ENCODE results near the gene DEAF1.
A peak's percentile ranks its signal among the peaks of the same experiment; 100 is the strongest.

DEAF1 gene

DNA sequence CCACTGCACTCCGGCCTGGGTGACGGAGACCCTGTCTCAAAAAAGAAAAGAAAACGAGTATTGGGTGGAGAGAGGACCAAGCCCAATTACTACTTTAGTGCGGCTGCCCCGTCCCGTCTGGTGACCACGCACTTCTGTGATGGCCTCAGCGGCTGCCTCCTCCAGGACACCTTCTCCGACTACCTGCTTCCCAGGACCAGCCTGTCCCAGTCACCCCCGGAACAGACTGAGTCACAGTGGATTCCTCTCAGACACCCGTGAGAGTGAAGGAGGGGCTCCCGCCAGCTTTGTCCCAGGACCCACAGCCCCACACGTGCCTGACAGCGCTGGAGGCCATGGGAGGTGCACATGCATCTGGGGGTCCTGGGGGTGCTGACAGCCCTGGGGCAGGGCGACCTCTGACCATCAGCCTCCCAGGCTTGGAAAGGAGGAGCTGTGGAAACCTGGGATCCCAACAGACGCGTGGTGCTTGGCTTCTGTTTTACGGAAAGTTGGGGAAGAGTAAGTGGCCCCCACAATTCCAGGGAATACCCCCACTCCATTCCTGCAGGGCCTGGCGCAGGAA, 53.1 kb downstream of the DEAF1 start:
- DNase-seq: no peak

DNA sequence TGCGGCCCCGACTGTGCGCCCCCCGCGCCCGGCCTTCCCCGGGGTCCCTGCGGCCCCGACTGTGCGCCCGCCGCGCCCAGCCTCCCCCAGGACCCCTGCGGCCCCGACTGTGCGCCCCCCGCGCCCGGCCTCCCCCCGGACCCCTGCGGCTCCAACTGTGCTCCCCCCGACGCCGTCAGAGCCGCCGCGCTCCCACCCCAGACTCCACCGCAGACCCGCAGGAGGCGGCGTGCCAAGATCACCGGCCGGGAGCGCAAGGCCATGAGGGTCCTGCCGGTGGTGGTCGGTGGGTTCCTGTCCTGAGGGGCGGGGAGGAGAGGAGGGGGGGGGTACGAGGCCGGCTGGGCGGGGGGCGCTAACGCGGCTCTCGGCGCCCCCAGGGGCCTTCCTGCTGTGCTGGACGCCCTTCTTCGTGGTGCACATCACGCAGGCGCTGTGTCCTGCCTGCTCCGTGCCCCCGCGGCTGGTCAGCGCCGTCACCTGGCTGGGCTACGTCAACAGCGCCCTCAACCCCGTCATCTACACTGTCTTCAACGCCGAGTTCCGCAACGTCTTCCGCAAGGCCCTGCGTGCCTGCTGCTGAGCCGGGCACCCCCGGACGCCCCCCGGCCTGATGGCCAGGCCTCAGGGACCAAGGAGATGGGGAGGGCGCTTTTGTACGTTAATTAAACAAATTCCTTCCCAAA, 54.9 kb downstream of the DEAF1 start:
- DNase-seq: no peak

DNA sequence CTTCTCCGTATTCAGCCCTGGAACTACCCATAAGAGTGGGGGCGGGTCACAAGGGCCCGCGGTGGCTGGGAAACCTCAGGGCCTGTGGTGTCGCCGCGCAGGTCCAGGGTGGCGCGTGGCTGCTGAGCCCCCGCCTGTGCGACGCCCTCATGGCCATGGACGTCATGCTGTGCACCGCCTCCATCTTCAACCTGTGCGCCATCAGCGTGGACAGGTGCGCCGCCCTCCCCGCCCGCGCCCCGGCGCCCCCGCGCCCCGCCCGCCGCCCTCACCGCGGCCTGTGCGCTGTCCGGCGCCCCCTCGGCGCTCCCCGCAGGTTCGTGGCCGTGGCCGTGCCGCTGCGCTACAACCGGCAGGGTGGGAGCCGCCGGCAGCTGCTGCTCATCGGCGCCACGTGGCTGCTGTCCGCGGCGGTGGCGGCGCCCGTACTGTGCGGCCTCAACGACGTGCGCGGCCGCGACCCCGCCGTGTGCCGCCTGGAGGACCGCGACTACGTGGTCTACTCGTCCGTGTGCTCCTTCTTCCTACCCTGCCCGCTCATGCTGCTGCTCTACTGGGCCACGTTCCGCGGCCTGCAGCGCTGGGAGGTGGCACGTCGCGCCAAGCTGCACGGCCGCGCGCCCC, 55.6 kb downstream of the DEAF1 start:
- no peak for DNase-seq

DNA sequence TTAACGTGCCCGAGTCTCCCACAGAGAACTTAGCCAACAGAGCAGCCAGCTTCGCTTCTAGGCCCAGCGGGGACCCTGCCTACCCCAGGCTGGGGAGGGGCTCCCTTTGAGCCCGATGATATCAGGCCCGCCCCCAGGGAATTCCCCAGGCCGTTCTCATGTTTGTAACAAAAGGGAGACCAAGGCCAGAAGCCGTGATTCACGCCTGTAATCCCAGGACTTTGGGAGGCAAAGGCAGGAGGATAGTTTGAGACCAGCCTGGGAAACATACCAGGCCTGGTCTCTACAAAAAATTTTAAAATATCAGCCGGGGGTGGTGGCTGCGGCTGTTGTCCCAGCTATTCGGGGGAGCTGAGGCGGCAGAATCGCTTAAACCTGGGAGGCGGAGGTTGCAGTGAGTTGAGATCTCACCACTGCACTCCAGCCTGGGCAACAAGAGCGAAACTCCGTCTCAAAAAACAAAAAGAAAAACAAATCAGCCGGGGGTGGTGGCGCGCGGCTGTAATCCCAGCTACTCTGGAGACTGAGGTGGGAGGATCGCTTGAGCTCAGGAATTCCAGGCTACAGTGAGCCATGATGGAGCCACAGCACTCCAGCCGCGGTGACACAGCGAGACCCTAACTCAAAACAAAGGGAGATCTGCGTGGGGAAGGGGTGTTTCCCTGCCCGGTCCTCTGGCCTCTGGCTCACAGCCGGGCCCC, 56.2 kb downstream of the DEAF1 start:
- peak; percentile 31 for DNase-seq

DNA sequence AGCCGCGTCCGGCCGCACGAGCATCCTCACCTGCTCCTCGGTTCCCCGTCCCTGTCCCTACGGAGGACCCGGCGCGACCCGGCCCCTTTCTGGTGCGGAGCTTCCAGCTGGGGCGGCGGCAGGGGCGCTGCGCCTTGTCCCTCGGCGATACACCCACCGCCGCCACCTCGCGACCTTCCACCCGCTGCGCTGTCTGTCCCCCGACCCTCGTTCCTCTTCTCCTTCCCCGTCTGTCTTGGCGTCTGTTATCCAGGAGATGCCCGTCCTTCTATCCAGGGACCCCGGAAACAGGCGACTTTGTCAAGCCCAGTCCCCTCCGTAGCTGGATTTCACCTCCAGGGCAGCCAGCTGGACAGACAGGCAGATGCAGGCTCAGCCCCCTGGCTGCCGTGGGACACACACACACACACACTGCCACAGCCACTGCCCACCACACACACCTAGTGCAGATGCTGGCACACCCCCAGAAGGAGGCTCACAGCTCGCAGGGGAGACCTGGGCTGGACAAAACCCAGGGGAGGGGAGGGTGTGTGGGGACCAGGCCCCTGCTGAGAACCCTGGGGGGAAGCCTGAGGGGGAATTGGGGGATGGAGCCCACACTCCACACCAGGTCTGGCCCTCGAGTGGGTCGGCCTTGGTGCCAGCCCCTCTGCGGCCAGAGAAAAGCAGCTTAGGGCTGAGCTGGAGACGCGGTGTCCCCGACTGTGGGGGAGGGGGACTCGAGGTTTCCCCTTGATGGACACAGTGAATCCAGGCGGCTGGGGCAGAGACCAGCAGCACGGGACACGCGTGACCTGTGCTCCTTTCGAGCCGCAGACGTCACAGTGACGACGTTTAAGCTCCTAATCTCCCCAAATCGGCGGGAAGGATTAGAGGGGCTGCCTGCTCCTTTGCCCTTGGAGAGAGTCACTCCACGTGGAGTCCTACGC, 57.2 kb downstream of the DEAF1 start:
- DNase-seq: no peak

DNA sequence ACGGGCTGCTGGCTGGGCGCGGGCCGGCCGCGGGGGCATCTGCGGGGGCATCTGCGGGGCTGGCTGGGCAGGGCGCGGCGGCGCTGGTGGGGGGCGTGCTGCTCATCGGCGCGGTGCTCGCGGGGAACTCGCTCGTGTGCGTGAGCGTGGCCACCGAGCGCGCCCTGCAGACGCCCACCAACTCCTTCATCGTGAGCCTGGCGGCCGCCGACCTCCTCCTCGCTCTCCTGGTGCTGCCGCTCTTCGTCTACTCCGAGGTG, 57.8 kb downstream of the DEAF1 start:
- no peak for DNase-seq

DNA sequence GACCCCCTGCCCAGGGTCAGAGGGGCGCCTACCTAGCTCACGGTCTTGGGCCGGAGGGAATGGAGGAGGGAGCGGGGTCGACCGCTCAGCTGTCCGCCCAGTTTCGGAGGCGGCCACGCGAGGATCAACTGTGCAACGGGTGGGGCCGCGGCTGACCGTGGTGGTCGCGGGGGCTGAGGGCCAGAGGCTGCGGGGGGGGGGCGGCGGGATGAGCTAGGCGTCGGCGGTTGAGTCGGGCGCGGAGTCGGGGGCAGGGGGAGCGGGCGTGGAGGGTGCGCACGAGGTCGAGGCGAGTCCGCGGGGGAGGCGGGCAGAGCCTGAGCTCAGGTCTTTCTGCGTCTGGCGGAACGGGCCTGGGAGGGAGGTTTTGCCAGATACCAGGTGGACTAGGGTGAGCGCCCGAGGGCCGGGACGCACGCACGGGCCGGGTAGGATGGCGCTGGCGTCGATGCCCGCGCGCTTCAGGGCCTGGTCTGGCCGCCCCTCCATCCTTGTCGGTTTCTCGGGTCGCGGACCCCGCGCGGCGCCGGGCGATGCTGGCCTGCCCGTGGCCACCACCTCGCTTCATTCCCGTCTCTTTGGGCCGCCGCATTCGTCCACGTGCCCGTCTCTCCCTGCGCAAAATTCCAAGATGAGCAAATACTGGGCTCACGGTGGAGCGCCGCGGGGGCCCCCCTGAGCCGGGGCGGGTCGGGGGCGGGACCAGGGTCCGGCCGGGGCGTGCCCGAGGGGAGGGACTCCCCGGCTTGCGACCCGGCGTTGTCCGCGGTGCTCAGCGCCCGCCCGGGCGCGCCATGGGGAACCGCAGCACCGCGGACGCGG, 58.3 kb downstream of the DEAF1 start, which contains the start of gene DRD4:
Gene DRD4, plus strand, starts transcription at position 759 of the 822 bp plus-strand sequence. Its CDS starts 36 bp downstream, at position 795.
- no peak for DNase-seq

DNA sequence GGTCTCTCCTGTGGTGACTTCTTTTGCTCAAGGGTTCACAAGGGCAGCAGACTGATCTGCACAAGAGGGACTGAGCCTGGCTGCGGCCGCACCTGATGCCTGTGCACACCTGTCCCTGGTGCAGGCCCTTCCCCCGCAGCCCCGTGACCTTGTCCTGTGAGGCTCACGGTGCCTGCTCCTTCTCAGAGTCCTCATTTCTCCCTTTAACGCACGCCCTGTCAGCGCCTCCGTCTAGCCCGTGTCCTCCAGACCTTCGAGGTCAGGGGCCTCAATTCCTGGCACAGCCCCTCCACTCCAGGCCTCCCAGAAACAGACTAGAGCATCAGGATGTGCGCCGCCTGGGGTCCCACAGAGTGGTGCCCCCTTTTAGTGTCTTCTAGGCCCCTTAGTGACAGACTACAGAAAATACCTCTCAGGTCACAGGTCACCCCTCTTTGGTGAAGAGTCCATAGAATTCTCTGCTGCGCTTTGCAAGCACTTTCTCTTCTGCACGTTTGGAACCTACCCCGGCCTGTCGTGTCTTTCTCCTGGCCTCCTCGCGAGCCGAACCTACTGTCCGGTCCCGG, 59.0 kb downstream of the DEAF1 start:
- DNase-seq: no peak

DNA sequence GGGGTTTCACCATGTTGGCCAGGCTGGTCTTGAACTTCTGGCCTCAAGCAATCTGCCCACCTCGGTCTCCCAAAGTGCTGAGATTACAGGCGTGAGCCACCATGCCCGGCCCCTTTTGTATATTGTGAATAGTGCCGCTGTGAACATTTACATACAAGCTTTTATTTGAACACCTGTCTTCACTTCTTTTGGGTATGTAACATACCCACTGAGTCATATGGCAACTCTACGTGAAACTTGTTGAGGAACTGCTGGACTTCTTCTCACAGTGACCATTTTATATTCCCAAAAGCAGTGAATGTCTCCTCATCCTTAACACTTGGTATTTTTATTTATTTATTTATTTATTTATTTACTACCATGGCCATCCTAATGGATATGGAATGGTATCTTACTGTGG, 64.2 kb downstream of the DEAF1 start:
- no peak for DNase-seq

DNA sequence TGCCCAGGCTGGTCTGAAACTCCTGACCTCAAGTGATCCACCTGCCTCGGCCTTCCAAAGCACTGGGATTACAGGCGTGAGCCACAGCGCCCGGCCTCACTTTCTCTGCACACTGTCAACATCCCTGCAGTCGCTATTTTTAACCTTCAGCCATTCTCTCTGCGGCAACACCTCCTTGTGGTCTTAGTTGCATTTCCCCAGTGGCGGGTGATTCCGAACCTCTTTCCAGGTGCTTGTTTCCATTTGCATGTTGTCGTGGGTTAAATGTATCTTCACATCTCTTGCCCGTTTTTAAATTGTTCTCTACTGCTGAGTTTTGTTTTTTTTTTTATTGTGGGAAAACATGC, 65.8 kb downstream of the DEAF1 start:
- no peak for DNase-seq

DNA sequence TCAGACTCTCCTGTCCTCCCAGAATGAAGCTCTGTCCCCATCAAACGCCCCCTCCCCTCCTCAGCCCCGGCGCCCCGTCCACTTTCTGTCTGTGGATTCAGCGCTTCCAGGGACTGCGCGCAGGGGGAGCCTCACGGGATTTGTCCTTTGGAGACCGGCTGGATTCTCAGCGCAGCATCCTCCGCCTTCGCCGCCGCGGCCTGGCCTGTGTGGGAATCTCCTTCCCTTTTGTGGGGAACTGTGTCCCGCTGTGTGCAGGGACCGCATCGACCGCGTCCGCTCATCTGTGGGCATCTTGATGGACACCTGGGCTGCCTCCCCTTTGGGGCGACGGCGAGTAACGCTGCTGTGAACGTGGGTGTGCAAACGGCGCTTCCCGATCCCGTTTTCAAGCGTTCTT, 67.0 kb downstream of the DEAF1 start:
- DNase-seq: no peak

DNA sequence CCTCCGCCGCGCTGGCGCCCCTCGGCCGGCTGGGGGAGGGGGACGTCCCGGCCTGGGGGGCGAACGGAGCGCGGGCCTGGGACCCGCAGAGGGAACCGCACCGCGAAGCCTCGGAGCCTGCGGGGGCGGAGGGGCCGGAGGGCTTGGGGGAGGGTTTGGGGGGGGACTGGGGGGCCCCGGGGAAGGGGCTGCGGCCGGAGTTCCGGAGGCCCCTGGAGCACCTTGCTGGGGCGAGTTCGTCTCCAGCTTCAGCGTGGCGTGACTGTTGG, 67.8 kb downstream of the DEAF1 start:
- DNase-seq: no peak

DNA sequence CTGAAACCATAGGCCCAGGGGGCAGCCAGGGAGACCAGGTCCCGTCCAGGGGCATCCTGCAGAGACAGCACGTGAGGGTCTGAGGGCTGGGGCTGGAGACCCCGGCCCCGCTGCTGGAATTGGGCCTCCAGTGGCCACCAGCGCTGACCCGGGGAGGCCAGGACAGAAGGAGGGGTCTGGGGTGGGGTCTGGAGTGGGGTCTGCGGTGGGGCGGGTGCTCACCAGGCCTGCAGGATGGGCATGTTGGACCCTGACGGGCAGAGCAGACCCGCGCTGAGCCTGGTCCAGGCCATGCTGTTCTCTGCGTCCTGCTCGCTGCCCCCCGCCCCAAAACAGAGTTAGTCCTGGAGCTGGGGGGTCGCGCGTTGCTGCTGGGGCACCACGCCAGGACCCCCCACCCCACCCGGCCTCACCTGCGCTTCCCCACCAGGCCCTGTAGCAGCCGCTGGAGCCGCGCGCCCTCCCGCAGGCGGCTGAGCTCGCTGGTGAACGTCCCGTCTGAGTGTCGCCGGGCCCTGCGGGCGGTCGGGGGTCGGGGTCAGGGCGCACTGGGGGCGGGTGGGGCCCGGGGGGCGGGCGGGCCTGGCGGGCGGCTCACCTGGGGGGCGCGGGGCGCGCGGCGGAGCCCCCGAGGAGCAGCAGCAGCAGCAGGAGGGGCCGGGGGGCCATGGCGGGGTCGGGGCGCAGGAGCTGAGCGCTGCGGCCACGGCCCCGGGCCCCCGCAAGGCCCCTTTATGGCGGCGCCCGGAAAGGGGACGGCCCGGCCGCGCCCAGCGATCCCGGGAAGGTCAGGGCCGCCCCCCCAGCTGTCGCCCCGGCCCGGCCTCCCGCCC, 68.3 kb downstream of the DEAF1 start, which contains the start of gene SCT:
Gene SCT, minus strand, starts transcription at position 707 of the 833 bp plus-strand sequence. Its CDS starts 38 bp downstream, at position 669.
- DNase-seq: no peak

DNA sequence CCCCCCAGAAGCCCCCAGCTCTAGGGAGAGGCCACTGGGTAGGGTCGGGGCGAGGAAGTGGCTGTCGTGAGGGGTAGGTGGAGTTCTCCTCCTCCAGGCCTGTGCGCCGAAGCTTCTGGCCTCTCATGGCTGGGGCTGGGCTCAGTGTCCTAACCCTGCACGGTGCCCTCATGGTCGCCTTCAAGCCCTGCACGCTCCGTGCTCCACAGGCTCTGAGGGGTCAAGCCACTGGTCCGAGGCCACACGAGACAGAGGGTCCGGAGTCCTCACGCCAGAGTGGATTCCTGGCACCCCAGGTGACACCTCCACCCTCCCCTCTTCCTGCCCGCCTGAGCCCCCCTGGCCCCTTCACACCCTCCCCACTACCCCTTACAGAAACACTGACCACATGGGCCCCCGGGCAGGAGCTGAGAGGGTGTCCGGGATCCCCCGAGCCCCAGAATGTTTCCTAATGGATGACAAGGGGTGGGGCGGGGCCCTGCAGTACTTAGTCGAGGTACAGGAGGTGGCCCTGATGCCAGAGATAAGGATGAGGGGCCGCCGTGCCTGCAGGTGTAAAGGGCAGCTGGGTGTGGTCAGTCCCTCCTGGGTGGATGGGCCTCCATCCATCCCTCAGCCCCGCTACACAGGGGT, 69.3 kb downstream of the DEAF1 start:
- no peak for DNase-seq

DNA sequence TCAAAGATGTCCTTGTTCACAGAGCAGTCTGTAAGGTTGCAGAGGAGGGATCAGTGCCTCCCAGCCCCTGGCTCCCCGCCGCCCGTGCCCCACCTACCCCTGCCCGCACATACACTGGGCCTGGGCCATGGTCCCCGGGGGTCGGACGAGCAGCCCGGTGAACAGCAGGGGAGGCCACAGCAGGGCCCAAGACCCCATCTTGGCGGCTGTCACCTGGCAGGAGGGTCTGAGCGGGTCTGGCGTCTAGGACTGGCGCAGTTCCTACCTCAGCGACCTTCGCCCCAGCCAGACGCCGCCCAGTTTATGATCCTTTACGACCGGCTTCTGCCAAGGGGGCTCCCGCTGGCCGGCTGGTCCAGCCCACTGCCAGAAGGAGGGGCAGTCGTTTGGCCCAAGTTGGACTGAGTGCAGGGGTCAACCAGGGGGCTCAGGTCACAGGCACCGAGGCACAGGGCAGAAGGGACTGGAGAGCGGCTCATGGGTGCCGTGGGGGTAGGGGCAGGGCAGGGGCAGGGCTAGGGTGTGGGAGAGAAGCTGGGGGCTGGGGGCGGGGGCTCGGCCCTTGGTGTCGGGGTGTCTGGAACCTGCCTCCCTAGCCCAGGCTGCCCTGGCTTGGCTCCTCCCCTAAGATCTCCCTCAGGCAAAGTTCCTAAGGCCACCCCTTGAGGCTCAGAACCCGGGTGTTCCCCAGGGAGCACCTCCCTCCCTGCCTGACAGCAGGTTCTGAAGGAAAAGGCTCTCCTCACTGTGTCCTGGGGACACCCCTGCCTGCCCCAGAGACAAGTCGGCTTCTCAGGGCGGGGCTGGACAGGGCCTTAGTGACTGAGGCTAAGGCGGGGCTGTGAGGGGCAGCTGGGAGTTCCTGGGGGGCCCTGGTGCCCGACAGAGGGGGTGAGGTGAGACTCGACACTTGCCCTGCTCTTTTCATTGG, 70.1 kb downstream of the DEAF1 start, which contains the start of gene CDHR5:
Gene CDHR5, minus strand, starts transcription at position 251 of the 931 bp plus-strand sequence. Its CDS starts 53 bp downstream, at position 198.
- no peak for DNase-seq

DNA sequence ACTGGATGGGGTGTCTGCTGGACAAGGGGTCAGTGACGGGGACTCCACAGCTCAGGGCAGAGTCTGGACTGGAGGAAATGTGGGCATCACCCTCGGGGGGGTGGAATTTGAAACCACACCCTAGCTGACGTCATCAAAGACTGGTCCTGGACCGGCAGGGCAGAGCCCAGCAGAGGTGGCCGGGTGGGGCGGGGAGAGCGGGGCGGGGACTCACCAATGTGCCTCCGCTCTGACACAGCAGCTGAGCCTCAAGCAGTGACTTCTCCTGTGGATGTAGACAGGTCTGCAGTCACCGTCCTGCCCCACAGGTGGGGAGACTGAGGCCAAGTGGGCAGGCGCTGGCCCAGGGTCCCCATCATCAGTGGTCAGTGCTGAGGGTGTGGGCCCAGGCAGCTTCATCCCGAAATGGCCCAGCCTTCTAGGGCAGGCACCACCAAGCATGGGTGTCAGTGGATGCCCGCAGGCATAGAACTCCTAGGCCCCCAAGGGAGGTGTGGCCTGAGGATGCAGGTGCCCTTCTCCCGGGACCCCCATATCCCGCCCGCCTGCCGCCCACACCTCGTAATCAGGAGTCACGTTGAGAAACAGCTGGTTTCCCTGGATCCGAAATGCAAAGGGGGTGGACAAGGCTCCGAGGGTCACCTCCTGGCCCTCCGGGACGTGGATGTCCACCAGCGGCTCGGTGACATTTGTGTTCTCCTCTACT, 70.9 kb downstream of the DEAF1 start:
- DNase-seq: no peak

DNA sequence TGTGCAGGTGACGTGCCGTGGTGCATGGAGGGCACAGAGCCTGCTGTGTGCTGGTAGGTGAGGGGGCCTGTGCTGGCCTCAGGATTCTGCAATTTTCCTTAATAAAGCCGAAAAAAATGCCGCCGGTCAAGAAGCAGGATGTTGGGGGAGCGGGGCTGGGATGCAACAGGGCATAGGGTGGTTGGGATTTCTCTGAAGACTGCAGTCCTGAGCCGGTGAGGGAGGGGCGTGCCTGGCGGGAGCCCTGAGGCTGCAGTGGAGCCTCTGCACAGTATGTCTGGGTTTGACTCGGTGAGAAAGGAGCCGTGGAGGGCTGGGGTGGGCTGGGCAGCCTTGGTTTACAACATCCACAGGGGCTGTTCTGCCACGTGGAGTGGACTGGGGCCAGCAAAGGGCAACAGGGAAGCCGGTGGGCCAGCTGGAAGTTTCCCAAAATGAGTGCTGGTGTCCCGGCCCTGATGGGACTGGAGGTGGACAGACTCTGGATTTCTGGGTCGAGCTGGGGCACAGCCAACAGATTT, 71.6 kb downstream of the DEAF1 start:
- DNase-seq: no peak

DNA sequence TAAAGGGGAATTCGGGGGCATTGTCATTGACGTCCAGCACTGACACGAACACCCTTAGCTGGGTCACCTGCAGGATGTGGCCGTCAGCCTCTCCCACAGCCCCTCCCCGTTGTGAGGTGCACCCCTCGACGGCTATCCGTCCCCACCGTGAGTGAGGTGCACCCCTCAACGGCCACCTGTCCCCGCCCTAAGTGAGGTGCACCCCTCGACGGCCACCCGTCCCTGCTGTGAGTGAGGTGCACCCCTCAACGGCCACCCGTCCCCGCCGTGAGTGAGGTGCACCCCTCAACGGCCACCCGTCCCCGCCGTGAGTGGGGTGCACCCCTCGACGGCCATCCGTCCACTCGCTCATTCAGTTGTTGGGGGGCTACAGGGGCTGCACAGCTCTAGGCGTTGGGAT, 73.2 kb downstream of the DEAF1 start:
- DNase-seq: no peak

All from fibroblast of skin of right quadriceps (primary cell).